HG03575 (cell line): ENCODE results near the gene EFCAB8.

Source experiments
- ATAC-seq: cut with Tn5 transposase; IDR thresholded peaks from one replicate; pipeline ENCODE4 v1.9.1; 2021; ENCODE audit not compliant: unreplicated experiment, insufficient number of reproducible peaks, low FRiP score; ENCODE audit errors: extremely low read depth

The EFCAB8 gene, protein sequence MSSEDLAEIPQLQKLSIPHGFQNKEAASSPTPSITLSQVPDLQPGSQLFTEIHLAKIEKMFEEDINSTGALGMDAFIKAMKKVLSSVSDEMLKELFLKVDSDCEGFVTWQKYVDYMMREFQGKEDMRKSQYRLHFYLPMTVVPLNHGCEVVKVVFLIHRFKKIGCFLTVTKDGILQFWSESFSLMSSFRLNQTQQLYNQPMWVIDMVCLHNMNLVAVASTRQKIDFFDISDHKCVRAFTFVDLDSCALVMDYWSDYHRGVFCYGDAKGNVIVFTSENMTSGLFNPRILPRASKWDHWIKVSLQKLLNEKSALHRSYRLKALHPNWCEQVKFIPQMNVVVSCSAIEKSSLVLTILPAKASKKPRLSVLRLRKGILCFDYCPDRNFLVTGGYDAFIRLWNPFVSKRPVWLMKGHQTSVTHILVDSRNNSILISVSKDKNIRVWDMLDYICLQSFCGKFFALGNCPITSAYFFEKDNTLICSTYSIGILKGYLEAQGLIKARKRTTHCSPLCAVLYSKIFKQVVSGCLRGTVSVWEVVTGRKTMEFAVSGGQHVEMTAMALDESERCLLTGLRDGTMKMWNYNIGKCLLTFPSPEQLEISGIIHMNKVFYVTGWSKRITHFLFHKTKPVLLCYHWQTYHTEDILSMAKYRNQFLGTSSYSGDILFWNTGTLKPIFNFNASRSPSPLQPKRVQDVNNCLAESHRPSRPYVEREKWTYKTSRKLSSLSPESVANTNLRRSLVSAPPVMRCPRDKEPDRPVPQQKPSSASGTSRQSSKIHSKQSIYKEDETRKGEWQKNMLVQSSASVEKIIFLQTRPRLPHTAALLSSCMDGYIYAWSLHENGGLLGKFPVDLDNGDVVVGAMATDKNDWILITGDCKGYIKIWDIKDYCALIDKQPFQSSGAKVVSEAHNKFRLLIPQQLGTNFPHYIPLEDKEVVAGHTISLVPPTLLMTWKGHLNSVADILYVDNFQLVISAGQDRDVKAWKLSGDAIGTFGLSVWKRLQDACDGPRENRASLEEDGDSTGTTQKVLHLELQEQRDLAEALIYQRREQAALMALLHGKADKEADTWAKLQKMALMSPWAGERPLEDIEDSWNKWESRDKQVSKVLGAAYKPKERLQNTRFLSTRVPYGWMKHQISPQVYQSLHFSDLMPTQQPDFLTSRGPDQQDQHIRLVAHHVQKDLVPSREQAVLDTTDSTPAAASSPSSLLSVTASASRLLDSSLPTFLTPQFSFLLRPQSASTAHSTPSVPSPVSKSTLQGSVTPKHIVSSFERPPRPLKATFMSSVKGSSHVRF

DNA sequence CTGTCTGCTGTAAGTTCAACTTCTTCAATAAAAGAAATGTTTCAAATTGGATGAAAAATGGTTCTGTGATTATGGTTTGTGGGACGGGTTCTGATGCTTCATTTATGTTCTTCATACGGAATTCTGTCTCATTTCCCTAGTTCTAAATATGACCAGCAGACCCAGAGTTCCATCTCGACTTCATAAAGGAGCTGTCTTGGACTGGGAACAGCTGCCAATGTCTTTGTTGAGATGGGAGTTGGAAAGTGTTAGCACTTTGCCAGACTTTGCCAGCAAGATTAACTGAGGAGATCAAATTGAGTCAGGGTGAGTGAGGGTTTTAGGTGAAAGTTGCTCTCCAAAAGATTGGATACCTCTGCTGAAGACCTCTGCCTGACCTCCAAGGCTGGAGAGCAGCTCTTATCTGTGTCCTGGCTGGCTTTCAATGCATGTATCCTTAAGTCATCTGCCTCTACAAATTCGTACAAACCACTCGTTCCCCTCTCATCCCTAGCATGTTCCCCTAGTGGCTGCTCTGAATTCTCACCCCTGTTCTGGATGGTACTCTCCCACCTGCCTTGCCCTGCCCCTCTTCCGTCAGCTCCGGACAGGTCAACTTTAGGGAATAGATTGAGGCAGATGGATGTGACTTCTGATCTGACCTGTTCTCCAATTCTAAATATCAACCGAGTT is at the start of gene EFCAB8:
TSS of gene EFCAB8 (plus strand) at position 223 of the 672 bp plus-strand sequence. CDS start 4,870 bp downstream, outside the sequence.
- no peak for ATAC-seq

DNA sequence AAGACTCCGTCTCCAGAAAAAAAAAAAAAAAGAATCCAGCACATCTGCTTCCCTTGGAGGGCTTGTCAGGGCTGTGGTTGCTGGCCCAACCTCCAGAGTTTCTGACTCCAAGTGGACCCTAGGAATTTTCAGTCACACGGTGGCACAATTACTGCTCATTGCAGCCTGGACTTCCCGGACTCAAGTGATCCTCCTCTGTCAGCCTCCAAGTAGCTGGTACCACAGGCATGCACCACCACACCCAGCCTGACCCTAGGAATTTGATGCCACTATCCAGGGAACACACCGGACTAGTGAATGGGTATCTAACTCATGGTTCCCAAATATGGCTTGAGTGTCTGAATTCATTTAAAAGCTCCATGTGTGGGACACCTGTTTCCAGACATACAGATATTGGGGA is 48.8 kb upstream of the EFCAB8 start:
- no peak for ATAC-seq

DNA sequence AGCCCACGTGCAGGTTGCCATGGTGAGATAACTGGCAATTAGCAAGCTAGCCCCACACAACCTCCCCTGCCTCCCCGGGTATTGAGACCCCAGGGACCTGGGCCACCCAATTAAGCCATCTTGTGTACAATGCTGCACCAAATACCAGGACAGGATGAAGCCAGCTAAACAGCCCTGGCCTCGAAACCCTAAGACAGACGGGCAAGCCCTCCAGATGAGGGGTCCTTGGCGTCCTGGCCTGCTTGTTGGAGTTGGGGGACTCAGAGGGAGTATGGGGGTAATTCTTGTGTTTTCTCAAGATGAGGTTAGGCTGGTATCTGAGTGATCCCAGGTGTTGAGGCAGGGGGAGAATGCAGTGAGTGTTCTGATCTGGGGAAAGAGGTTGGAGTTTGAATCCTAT is 47.8 kb upstream of the EFCAB8 start:
- no peak for ATAC-seq

DNA sequence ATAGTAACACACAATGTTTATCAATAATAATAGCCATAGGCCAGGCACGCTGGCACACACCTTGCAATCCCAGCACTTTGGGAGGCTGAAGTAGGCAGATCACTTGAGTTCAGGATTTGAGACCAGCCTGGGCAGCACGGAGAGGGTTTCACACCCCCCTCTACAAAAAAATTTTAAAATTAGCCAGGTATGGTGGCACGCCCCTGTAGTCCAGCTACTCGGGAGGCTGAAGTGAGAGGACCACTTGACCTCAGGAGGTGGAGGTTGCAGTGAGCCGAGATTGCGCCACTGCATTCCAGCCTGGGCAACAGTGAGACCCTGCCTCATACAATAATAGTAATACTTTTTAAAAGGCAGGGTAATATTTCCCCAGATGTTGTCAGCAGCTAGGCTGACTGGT is 46.8 kb upstream of the EFCAB8 start:
- ATAC-seq: no peak

DNA sequence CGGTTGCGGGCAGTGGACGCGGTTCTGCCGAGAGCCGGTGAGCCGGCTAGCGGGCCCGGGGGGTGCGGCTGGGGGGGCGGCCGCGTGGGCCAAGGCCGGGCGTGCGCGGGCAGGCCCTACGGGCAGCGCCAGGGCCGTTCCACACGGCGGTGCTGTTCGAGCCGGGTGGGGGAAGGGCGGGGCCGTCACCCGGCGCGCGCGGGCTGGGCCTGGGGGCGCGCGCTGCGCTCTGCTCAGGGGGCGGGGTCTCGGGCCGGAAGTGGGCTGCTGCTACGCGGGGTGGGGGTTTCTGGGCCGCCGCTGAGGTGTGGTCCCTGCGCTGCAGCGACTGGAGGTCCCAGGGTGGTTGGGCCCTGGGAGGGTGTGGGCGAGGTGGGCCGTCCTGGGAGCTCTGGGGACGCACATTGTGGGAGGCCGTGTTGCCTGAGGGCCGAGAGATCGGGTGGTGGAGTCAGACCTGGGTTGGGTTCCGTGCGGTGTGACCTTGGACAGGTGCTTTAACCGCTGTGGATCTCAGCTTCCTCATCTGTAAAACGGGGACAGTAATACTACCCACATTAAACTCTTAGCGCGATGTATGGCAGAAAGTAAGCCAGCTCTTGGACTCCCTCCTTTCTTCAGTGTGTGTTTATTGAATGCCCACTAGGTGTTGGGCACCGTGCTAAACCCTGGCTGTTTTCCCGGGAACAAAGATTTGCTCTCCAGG is 38.6 kb upstream of the EFCAB8 start:
- ATAC-seq: no peak

DNA sequence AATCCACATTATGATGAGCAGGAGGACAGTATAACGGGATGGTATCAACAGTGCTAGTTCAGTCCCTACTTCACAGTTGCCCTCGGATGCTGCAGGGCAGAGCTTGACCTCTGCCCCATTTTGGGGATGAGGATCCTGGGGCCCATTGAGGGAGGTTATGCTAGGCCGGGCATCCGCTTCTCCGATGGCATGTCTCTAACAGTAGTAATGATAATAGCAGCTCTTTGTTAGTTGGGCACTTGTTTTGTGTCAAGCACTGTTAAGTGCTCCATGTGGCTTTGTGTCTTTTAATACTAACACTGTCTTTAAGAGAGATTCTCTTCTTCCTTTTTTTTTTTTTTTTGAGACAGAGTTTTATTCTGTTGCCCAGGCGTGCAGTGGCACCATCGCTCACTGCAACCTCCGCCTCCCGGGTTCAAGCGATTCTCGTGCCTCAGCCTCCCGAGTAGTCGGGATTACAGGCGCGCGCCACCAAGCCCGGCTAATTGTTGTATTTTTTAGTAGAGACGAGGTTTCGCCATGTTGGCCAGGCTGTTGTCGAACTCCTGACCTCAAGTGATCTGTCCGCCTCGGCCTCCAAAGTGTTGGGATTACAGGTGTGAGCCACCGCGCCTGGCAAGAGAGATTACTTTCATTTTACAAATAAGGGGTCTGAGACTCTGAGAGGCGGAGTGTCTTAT is 37.9 kb upstream of the EFCAB8 start:
- ATAC-seq: no peak

DNA sequence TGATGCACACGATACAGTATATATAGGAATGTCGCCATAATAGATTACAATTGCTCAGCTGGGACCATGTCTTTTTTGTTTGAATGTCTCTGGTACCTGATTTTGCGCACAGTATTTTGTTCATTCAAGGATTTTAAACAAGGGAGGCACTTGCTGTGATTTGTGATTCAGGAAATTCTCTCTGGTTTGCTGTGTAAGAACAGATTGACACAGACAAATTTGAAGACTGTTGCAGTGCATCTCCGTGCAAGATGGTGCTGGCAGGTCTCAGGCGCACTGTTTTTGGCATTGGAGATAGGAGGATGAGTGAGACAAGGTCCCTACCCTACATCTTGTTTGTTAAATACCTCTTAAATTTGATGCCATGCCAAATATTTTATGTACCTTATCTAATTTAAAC is 36.5 kb upstream of the EFCAB8 start:
- no peak for ATAC-seq

DNA sequence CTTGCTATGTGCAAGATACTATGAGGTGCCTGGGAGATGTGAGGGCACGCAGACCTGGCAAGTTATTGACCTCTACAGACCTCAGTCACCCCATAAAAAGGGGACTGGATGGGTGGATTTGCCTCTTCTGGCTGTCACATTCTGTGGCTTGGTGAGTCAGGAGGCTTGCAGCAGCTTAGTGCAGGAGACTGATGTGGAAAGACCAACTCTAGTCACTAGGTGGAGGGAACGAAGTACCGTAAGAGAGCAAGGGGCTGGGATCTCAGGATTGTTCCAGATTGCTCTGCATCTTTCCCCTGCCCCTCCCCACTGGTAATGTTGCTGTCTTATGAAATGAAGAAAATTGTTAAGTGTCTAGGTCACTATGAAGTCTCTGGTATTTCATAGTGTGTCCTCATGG is 35.6 kb upstream of the EFCAB8 start:
- no peak for ATAC-seq

DNA sequence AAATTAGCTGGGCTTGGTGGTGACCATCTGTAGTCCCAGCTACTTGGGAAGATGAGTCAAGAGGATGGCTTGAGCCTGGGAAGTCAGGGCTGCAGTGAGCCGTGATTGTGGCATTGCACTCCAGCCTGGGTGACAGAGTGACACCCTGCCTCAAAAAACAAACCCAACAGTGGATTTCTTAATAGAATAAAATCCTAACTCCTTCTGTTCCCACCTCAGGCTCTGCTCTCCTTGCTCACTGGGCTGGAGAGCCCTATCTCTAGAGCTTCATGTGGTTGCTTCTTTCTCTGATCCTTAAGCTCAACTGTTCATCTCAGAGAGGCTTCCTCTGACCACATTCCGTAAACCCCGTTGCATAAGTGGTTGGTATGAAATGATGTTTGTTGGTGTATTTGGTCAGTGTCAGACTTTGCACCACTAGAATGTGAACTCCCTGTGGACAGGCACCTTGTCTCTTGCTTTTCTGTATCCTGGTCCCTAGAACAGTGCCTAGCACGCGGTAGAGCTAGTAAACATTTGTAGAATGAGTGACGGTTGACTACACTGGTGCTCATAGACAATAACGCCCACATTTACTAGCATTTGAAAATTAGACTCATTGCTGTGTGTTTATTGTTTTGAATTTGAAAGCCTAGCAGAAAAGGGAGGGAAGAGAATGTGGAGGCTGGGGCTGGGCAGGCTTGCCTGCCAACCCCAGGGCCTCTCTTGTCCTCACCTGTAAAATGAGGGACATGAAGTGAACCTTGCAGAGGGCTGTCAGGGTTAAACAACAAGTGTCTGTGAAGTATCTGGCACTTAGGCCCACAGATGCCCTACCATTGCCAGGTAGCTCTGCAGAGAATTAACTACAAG is 34.8 kb upstream of the EFCAB8 start:
- no peak for ATAC-seq

DNA sequence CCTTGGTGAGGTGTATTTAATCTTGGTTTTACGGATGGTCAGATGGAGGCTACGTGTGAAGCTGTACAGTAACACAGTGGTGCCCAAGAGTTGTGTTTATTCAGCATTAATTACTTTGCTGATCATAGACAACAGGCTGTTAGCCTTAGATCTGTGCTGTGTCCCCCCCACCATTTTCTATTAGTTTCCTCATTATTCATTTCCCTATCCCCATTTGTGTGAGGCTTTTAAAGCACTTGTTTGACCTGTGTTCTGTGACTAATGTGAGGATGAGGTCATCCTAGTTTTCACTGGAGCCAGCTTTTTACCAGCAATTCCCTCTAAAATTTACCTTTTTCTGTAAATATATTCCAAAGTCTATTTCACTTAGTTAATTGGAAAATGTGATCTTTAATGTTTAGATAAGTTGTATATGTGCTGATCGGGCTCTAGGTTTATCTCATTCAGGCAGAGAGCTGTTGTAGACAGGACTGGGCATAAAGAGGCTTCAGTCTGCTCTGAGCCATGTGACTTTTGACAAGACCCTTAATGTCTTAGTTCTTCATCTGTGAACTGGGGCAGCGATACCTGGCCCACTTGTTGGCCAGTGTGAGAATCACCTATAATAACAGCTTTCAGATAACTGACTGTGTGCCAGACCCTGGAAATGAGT is 30.6 kb upstream of the EFCAB8 start:
- no peak for ATAC-seq

DNA sequence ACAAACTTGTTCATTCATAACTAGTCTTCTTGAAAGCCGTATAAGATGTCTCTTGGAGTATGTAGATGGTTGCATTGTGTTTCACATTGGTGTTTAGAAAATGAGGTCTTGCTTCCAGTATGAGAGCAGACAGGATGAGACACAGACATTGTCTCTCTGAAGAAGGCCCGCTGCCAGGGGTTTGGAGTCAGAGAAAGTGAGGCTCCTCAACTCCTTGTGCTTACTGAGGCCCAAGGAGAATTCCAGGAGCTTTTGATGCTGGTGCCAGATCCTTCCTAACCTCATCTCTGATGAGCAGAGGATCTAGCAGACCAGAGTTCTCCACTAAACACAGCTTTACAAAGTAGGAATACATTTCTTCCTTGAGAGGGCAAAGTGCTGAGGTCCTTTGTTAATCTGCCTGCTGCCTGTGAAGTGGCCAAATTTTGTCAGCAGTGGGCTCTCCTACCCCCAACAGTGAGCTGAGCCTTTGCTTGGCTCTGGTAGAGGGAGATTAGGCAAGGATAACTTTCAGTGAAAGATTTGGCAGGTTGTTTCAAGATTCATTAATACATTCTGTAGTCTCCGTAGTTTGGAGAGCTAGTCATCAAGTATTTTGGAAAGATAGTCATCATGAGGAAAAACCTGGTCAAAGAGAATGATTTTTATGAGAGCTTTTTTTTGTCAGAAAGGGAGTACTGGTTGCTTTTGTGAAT is 29.3 kb upstream of the EFCAB8 start:
- no peak for ATAC-seq

DNA sequence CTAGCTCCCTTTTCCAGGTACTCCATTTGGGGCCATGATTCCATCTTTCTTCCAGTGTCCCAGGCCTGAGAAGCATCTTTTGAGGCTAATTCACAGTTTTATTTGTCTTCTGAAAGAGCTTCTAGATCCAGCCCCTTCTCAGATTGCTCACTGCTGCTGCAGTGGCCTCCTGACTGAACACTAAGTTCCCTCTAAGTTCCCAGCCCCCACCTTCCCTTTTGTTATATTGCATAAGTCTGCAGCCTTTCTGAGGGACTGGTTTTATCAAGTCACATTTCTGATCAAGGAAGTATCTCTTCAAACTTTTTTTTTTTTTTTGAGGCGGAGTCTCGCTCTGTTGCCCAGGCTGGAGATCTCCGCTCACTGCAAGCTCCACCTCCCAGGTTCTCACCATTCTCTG is 28.3 kb upstream of the EFCAB8 start:
- ATAC-seq: no peak

DNA sequence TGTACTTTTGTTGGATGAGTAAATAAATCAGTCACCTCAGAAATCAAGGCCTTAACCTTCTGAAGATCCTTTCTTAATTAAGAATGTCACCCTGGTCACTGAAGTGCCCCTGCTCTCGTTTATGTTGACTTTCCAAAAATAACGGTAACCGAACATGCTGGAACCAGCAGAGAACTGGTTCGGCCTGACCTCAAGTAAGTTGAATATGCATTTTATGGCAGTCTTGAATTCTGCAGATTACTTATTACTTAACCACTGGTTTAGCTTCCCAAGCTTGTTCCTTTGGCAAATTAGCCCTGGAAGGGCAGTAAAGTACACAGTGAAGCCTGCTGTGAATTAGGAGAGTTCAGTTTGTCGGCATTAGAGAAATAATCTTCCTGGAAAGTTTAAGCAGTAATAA is 26.7 kb upstream of the EFCAB8 start:
- no peak for ATAC-seq

DNA sequence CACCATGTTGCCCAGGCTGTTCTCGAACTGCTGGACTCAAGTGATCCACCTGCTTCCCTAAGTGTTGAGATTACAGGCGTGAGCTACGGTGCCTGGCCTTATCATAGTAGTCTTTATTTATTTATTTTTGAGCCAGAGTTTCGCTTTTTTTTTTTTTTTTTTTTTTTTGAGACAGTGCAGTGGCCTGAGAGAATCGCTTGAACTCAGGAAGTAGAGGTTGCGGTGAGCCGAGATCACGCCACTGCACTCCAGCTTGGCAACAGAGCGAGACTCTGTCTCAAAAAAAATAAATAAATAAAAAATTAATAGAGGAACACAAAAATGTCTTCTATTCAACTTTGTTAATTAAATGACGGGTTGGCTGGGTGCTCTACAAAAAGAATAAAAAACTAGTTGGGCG is 26.1 kb upstream of the EFCAB8 start:
- no peak for ATAC-seq

DNA sequence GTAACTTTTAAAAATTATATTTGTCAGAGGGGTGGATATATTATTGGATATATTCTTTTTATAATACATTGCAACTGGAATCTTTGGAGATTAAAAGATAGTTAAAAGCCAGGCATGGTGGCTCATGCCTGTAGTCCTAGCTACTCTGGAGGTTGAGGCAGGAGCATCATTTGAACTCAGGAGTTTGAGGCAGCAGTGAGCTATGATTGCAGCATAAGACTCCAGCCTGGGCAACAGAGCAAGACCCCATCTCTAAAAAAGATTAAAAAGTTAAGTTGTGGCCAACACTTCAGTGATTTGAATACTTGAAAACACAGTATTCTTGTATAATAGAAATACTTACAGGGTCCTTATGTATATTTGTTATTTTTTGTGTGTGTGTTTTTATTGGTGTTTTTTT is 23.8 kb upstream of the EFCAB8 start:
- no peak for ATAC-seq

DNA sequence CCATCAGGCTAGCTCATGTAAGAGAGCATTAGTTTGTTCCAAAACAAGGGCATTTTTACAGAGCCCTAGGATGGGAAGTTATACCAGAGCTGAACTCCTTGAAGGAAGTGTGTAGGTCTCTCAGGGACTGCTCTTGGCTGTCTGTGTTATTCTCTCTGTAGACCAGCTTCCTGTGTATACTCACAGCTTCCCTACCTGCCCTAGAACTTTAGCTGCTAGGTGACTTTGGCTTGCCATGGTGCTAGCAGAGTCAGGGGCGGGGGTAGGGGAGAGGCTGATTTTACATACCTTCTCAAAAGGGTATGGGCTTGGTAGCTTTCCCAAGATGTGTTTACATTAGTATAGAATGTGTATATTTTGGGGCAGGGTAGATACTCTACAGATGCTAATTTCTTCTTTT is 21.6 kb upstream of the EFCAB8 start:
- no peak for ATAC-seq
